ENCODE results near the gene CCR5AS.

Gene CCR5AS

GRCh38 chr3:46380471-46381221 lies 26.2 kb downstream of the CCR5AS start:
- no peaks in the 10 kb centered on the region for H3K36me3 ChIP-seq (ENCODE audit: low read depth, missing control alignments)
- WGBS, 2 donors: 83 to 85% methylated on average over 8 of the region's 8 CpGs
- H3K27ac ChIP-seq: no peak overlapping the region
- no peaks in the 10 kb centered on the region for H3K9me3 ChIP-seq
- TF ChIP-seq CTCF (IDR thresholded peaks at IDR 0.05): no peak
- TF ChIP-seq POLR2A (IDR thresholded peaks at IDR 0.05): no peak
- DNase-seq: no peak
- no peak overlapping the region for H3K4me3 ChIP-seq
- no peaks in the 10 kb centered on the region for H3K27me3 ChIP-seq
- intact Hi-C loops (cut with DNase I; ENCODE audit: low total_unique reads): no loop called here
- no peaks in the 10 kb centered on the region for H3K4me1 ChIP-seq

- no peak overlapping the region for H3K27ac ChIP-seq
- H3K4me1 ChIP-seq: no peaks in the 10 kb centered on the region
- no peaks in the 10 kb centered on the region for H3K36me3 ChIP-seq (ENCODE audit: low read depth, missing control alignments)
- intact Hi-C loops (cut with DNase I; ENCODE audit: low total_unique reads): no loop called here
- no peak overlapping the region for H3K4me3 ChIP-seq
- H3K9me3 ChIP-seq: no peaks in the 10 kb centered on the region
- WGBS, 2 donors: 63 to 65% methylated on average over 8 of the region's 8 CpGs
- DNase-seq: peak; percentile 69
- no peaks in the 10 kb centered on the region for H3K27me3 ChIP-seq
- TF ChIP-seq POLR2A (IDR thresholded peaks at IDR 0.05): no peak
- peak in 2 of 3 experiments; percentile 24 to 40 for TF ChIP-seq CTCF (IDR thresholded peaks at IDR 0.05)
These were observed 28.4 kb downstream of the CCR5AS start for GRCh38 chr3:46378426-46378942.

GRCh38 chr3:46375814-46376213 lies 31.1 kb downstream of the CCR5AS start:
- Histone ChIP-seq H3K27ac (no peak overlapping the region), H3K9me3 (no peaks in the 10 kb centered on the region), H3K4me1 (no peaks in the 10 kb centered on the region), H3K36me3 (ENCODE audit: low read depth, missing control alignments) (no peaks in the 10 kb centered on the region), H3K27me3 (no peaks in the 10 kb centered on the region), H3K4me3 (no peak overlapping the region)
- TF ChIP-seq CTCF (IDR thresholded peaks at IDR 0.05): no peak
- no peak for TF ChIP-seq POLR2A (IDR thresholded peaks at IDR 0.05)
- intact Hi-C loops (cut with DNase I; ENCODE audit: low total_unique reads): no loop called here
- no peak for DNase-seq
- WGBS, 2 donors: 24 to 39% methylated on average over 2 of the region's 2 CpGs

- WGBS, 2 donors: 88 to 91% methylated on average over 2 of the region's 2 CpGs
- DNase-seq: no peak
- no peaks in the 10 kb centered on the region for H3K36me3 ChIP-seq (ENCODE audit: low read depth, missing control alignments)
- no peaks in the 10 kb centered on the region for H3K4me1 ChIP-seq
- intact Hi-C loops (cut with DNase I; ENCODE audit: low total_unique reads): no loop called here
- no peak for TF ChIP-seq POLR2A (IDR thresholded peaks at IDR 0.05)
- TF ChIP-seq CTCF (IDR thresholded peaks at IDR 0.05): no peak
- H3K27ac ChIP-seq: no peak overlapping the region
- H3K4me3 ChIP-seq: no peak overlapping the region
- H3K9me3 ChIP-seq: no peaks in the 10 kb centered on the region
- H3K27me3 ChIP-seq: no peaks in the 10 kb centered on the region
These were observed 31.6 kb downstream of the CCR5AS start for GRCh38 chr3:46375218-46375617.

- 69 to 85% methylated on average over 3 of the region's 3 CpGs for WGBS, 2 donors
- Histone ChIP-seq H3K4me3 (no peak overlapping the region), H3K4me1 (no peaks in the 10 kb centered on the region), H3K36me3 (ENCODE audit: low read depth, missing control alignments) (no peaks in the 10 kb centered on the region), H3K27ac (no peak overlapping the region), H3K9me3 (no peaks in the 10 kb centered on the region), H3K27me3 (no peaks in the 10 kb centered on the region)
- intact Hi-C loops (cut with DNase I; ENCODE audit: low total_unique reads): no loop called here
- DNase-seq: no peak
- TF ChIP-seq POLR2A (IDR thresholded peaks at IDR 0.05) (no peak), CTCF (IDR thresholded peaks at IDR 0.05) (no peak)
These were observed 32.1 kb downstream of the CCR5AS start for GRCh38 chr3:46374755-46375154.

Measured in testis (tissue), 2 donors.